HG02840 (cell line): ENCODE measurements around the gene SCAF1.
"Not testable (repeated sequence)": the region's sequence is repeated elsewhere in the genome, so short reads cannot be mapped to it uniquely, and the experiment has no call there.

ENCODE experiments used
- ATAC-seq: cut with Tn5 transposase; IDR thresholded peaks from one replicate; pipeline ENCODE4 v1.9.1; 2021; ENCODE audit warnings: mild to moderate bottlenecking, moderate library complexity, moderate number of reproducible peaks; ENCODE audit not compliant: unreplicated experiment, low FRiP score

Gene SCAF1

DNA sequence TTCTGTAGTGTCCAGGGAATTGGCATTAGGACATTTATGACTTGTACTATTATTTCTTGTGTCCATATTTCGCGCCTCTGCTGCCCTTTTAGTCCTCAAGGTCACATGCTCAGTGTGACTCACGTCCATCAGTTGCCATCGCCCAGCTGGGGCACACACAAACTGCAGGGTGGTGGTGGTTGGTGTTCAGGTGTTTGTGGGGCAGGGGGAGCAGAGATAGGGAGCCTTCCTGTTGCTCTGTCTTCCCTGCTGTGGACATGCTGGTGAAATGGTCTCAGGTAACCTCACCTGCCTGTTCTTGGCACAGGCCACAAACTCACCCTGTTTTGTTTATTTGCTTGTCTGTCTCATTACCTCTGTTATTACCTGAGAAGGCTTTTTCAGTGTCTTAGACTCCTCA, 28.6 kb upstream of the SCAF1 start:
- no peak for ATAC-seq

DNA sequence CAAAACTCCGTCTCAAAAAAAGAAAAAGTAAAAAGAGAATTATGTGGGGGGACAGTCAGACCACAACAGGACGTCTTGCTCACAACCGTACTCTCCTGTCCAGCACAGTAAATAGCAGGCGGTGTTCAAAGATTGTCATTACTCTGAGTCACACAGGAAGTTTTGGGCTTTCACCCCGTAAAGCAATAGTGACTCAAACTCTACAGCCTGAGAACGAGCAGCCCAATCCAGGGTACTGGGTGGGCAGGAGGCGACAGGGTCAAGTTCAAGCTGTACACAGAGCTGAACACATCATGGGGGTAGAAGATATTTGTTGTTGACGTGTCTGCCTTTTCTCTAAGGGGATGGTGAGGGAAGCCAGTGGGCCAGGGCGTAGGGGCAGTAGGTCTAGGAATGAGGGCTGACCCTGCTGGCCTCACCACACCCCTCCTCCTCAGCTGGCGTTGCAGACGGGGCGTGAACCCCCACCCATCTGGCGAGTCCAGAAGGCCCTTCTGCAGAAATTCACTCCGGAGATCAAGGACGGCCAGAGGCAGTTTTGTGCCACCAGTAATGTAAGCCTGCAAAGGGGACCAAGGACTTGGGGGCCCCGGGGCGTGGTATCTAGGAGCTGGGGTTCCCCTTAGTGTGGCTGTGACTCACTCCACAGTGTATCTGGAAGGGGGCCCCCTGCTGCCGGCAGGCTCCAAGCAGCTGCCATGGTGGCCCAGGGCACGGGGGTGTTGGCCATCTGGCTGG, 27.7 kb upstream of the SCAF1 start:
- ATAC-seq: no peak

DNA sequence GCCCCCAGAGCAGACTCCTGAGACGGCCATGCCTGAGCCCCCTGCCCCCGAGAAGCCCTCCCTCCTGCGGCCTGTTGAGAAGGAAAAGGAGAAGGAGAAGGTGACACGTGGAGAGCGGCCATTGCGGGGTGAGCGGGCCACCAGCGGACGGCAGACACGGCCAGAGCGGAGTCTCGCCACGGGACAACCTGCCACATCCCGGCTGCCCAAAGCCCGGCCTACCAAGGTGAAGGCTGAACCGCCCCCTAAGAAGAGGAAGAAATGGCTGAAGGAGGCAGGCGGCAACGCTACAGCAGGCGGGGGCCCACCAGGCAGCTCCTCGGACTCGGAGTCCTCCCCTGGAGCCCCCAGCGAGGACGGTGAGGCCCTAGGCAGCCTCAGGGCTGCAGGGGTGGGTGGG, 26.1 kb upstream of the SCAF1 start:
- ATAC-seq: no peak

DNA sequence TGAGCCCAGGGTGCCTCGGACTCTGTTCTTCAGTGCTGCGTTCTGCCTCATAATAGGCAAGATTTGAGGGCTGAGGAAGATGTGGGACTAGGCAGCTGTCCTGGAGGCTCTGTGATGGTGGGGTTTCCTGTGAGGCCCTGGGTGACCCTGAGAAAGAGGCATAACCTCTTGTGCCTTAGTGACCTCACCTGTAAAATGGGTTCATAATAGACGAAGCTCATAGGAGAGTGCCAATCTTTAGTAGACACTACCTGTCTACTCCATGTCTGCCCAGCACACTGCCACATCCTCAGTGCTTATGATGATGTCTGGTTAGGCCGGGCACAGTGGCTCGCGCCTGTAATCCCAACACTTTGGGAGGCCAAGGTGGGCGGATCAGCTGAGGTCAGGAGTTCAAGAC, 25.5 kb upstream of the SCAF1 start:
- no peak for ATAC-seq

DNA sequence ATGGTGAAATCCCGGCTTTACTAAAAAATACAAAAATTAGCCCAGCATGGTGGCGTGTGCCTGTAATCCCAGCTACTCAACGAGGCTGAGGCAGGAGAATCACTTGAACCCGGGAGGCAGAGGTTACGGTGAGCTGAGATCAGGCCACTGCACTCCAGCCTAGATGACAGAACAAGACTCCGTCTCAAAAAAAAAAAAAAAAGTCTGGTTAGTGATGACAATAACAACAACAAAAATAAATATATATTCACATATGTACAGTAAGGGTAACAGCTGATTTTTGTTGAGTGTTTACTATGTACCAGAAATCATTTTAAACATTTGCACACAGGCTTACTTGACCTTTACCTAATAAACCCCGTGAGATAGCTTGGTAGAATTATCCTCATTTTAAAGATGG, 25.1 kb upstream of the SCAF1 start:
- no peak for ATAC-seq

DNA sequence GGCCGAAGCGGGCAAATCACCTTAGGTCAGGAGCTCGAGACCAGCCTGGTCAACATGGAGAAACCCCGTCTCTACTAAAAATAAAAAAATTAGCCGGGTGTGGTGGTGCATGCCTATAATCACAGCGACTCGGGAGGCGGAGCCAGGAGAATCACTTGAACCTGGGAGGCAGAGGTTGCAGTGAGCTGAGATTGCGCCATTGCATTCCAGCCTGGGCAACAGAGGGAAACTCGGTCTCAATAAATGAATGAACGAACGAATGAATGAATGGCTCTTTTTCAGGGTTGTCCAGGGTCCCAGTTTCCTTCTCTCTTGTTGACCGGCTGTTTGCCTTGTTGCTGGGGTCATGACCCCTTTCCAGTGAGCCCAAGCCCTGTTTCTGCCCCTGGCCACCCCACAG, 24.1 kb upstream of the SCAF1 start:
- ATAC-seq: not testable (repeated sequence)

DNA sequence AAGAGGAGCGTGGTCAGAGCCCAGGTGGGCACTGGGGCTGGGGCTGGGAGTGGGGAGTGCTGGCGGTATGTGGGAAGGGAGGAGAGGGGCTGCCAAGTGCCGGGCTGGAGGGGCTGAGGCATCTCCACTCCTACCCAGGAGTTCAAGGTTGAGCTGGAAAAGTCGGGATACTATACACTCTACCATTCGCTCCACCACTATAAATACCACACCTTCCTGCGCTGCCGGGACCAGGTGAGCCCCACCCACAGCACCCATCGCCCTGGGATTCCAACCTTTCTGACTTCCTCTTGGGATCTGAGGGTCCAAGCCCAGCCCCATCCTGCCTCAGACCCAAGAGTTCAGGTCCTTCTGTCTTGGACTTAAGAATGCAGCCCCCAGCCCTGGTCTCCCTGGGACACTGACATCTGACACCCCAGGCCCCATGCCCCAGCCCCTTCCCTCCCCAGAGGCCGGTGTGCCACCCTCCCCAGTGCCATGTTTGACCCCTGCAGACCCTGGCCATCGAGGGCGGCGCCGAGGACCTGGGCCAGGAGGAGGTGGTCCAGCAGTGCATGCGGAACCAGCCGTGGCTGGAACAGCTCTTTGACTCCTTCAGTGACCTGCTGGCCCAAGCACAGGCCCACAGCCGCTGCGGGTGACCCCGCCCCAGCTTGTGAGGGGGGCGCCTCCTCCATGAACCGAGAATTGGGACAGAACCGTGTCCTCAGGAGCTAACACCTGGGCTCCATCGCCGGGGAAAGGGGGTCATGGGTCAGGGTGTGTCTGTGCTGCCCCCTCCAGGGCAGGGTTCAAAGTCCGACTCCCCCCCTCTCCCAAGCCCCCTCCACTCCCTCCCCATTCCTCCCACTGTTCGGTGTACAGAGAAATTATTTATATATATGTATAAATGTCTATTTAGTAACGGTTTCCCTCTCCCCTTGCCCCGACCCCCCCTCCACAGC, 16.8 kb upstream of the SCAF1 start:
- ATAC-seq: no peak

DNA sequence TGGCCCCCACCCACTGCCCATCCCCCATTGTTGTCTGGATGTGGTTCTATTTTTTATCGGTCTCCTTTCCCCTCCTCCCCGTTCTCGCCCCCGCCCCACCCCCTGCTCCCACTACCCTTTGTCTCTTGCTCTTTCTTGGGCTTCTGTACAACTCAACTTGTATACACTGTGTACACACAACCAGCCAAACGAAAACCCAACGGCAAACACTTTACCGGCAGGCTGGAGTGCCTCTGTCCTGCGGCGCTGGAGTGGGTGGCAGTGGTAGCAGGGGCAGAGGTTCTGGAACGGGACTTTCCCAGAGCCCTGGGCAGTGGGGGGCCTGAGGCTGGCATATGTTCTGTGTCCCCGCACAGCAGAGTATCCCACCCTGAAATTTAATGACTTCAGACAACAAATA, 15.8 kb upstream of the SCAF1 start:
- no peak for ATAC-seq

DNA sequence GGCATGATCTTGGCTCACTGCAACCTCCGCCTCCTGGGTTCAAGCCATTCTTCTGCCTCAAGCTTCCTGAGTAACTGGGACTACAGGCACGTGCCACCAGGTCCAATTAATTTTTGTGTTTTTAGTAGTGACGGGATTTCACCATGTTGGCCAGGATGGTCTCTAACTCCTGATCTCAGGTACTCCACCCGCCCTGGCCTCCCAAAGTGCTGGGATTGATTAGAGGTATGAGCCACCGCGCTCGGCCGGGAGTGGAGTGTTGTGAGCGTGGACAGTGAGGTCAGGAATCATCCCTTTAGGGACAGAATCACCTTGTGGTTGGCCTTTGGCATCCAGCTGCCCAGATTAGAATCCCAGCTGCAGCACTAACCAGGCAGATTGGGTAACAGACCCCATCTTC, 12.3 kb upstream of the SCAF1 start:
- ATAC-seq: no peak

DNA sequence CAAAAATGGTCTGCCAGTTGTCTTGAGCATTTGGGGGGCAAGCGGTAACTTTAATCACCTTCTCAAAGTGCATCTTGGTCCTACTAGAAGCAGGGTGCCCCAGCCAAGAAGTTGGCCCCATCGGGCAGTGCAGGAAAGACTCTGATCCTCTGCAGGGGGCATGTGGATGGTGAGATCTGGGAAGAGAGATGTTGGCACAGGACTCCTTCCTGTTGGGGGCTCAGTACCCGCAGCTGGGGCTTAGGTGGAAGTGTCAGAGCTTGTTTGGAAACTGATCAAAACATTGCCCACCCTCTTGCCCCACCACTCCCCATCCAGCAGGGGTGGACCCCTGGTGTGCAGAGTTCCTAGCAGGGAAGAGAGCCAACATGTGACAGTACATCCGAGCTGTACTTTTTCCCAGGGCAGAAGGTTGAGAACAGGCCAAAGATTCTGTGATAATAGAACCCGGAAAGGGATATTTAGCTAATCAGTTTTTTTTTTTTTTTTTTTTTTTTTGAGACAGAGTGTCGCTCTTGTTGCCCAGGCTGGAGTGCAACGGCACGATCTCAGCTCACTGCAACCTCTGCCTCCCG, 10.9 kb upstream of the SCAF1 start:
- ATAC-seq: no peak

DNA sequence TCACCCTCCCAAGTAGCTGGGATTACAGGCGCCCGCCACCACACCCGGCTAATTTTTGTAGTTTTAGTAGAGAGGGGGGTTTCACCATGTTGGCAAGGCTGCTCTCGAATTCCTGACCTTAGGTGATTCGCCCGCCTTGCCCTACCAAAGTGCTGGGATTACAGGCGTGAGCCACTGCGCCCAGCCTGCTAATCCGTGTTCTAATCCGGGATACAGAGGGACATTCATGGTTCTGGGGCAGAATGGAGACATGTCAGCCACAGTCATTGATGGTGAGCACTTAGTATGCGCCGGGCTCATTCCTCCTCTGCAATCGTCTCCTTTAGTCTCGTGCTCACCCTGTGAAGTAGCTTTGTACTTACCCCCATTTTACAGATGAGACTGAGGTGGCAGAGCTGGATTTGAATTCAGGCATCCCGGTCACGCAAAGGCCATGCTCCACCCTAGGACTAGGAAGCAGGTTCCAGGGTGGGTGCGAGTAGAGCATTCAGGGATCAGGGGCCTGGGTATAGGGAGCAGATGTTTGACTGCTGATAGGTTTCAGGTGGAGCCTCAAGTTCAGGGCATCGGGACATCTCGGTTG, 10.3 kb upstream of the SCAF1 start:
- ATAC-seq: no peak

DNA sequence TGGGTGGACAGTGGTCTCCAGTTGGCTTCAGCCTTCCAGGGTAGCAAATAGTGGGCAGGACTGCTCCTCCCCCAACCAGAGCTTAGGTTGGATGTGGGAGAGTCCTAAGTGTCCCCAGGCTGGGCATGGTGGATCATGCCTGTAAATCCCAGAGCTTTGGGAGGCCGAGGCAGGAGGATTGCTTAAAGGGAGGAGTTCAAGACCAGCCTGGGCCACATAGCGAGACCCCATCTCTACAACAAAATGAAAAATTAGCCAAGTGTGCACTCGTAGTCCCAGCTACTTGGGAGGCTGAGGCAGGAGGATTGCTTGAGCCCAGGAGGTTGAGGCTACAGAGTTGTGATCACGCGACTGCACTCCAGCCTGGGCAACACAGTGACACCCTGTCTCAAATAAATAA, 9.4 kb upstream of the SCAF1 start:
- no peak for ATAC-seq

DNA sequence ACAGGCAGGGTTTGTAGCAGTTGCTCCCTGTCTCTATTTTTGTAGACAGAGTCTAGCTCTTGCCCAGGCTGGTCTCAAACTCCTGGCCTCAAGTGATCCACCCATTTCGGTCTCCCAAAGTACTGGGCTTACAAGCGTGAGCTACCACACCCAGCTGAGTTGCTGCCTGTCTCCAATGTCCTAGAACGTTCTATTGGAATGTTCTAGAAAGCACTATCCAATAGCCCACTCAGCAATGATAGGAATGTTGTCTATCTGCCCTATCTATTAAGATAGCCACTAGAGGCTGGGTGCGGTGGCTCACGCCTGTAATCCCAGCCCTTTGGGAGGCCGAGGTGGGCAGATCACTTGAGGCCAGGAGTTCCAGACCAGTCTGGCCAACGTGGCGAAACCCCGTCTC, 8.7 kb upstream of the SCAF1 start:
- ATAC-seq: not testable (repeated sequence)

DNA sequence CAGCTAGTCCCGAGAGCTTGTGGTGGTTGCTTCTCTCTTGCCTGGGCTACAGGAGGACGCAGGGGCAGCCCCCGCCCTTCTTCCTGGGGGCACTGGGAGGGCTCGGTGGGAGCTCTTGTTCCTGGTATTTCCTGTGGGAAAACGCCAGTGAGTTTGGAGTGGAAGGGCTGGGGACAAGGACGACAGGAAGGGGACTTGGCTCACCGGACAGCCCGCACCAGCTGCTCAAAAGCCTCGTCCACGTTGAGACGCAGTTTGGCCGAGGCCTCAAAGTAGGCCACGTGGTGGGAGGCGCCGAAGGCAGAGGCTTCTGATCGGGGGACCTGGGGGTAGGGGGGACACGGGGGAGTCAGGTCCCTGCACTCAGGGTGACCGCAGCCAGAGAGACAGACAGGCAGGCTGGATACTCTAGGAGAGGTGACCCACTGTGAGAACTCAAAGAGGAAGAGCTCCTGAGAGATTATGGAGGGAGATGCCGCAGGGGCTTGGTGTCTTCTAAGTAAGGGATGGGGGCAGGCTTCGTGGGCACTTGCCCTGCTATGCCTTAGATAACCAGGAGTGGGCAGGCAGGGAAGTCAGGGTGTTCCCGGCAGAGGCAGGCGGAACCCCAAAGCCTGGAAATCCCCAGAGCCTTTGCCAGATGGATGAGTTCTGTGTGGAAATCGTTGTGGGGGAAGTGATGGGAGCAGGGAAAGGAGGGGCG, 6.3 kb upstream of the SCAF1 start:
- ATAC-seq: no peak

DNA sequence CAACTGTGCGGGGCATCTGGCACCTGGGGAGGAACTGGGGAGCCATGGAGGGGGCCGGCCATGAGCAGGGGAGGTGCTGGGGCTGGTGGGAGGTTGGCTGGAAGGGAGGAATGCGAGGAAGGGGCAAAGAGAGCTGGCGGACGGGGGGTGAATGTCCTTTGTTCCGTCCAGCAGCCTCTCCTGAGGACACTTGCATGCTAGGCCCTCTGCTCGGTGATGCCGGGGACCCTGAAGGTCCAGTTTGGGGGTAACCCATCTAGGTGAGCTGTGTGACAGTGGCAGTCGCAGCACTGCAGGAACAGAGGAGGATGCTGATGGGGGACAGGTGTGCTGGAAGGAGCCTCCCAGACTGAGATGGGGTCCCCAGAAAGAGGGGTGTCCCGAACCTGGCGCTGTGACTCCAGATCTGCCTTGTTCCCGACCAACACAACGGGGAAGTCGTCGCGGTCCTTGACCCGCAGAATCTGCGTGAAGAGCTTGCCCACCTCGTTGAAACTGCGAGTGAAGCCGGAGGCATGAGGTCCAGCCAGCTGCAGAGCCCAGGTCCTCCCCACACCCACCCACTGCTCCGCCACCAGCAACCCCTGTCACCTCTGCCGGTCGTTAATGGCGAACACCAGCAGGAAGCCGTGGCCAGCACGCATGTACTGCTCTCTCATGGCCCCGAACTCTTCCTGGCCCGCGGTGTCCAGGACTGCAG, 5.6 kb upstream of the SCAF1 start:
- no peak for ATAC-seq

DNA sequence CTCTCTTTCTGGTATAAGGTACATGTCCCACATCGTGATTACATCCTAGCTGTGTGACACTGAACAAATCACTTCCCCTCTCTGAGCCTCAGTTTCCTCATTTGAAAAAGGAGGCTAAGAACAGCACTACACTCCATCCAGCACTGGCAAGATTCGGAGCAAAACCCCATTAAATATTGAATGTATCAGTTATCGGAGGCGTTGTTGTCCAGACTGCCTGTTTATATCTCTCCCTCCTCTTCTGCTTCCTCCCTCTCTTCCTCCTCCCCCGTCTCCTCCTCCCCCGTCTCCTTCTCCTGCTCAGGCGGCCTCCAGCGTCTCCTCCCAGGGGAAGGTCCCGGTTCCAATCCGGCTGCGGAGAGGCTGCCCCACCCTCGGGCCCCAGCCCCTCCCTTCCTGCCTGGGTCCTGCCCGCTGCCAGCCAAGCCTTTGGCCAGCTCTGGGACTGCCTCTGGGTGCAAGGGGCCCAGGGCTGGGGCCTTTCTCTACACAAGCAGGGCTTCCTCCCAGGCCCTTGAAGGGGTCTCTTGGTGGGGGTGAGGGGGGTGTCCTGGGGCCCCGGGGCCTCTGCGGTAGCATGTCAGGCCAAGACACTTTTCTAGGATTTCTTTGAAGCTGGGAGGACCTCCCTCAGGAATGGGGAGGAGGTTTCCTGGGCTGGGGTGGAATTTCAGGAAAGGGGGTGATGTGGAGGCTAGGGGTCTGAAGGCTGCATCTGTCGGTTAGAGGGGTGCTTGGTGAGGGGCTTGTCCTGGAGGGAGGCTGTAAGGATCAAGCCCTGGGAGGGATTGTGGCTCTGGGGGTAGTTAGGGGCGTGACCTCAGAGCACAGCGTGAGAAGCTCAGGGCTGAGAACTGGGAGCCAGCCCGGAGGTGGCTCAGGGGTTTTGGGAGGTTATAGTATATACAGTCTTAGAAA, 3.9 kb upstream of the SCAF1 start:
- ATAC-seq: no peak

DNA sequence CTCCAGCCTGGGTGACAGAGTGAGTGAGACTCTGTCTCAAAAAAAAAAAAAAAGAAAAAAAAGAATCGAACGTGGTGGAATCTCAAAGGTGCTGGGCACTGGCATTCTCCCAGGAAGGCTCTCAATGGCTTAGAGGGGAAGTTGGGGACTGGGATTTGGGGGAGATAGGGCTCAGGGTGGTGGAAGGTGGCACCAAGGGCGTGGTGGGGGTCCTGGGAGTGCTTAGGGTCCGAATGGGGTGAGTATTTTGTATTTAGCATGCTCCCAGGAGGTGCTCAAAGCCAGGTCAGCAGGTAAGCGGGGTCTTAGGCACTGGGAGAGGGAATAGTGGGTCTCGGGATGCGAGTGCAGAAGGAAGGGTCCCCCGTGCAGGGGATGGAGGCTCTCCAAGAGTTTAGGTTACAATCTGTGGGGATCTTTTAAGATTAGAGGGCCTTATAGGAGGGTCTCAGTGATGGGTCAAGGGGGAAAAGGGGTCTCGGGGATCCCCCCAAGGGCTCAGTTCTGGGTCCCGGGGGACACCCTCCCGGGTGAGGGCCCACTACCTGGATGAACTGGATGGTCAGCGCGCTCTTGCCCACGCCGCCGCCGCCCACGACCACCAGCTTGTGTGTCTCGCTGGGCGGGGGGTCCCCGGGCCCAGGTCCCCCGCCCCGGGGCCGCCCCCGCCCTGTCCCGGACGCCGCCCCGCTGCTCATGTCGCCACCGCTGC, 2.5 kb upstream of the SCAF1 start:
- ATAC-seq: no peak
